ENCODE results near the gene LYPLAL1.

- TF ChIP-seq POLR2A (IDR thresholded peaks at IDR 0.05), result no peak
- TF ChIP-seq CTCF (IDR thresholded peaks at IDR 0.05), result no peak
These were observed 23.7 kb upstream of the LYPLAL1 start for GRCh38 chr1:219149953-219150352.
